K562 (cell line): Measurements from ENCODE around the gene CCKAR. TPM values are rescaled to one million over a fixed set of nuclear protein-coding genes. Genes with fewer than 3 reads are reported as not detected.

Experiments
- MTA1 ChIP-seq: fragments of 450-650 bp; IDR thresholded peaks from 2 replicates; pipeline ENCODE4 v1.6.1; 2017; ENCODE audit warnings: borderline replicate concordance
- RBFOX2 ChIP-seq: fragments of 200-400 bp; formaldehyde crosslinking; IDR thresholded peaks from 2 replicates; pipeline ENCODE4 v1.6.1; 2017; ENCODE audit warnings: low read depth, mild to moderate bottlenecking, low read length, moderate library complexity
- polyA plus RNA-seq, 8 experiments: library from polyadenylated mRNA; depleted of rRNA in 4 of 8; stranded (reverse) in 5 of 8; unstranded in 3 of 8; fragments of >200 nt; fragmentation: Nextera tagmentation in 2 of 8; fragmentation: Illumina TruSeq in 1 of 8; extraction: Ambion mirVana in 2 of 8; extraction: Trizol in 1 of 8; gene quantifications; 2 replicates each; pipeline versions ENCODE4 v1.2.1 to v1.2.3, GENCODE V29; 2011 to 2014; ENCODE audit warnings: inconsistent platforms in 1 of 8, missing spikeins in 1 of 8
- total RNA-seq, 7 experiments: library from RNA; depleted of rRNA in 6 of 7; stranded (reverse); fragments of >200 nt in 6 of 7; fragmentation: Illumina TruSeq in 2 of 7; extraction: Trizol in 2 of 7; gene quantifications; 2 replicates each; pipeline versions ENCODE4 v1.2.1 to v1.2.3, GENCODE V29; 2011 to 2021; ENCODE audit warnings: low replicate concordance in 1 of 7
- TF ChIP-seq, protein P1 (sequence below): fragments of 450-650 bp; IDR thresholded peaks from 2 replicates; pipeline ENCODE4 v1.6.1; 2016; ENCODE audit warnings: mild to moderate bottlenecking, moderate library complexity
- TF ChIP-seq, protein P2 (sequence below), 2 experiments: fragments of 450-650 bp in 1 of 2; sonication (generic) in 1 of 2; formaldehyde crosslinking in 1 of 2; IDR thresholded peaks in 1 of 2; conservative IDR thresholded peaks in 1 of 2; 2 replicates each; pipeline versions ENCODE4 v1.6.1 to v1.8.1; 2016 to 2023; ENCODE audit warnings: mild to moderate bottlenecking in 2 of 2, moderate library complexity in 2 of 2, inconsistent platforms in 1 of 2, missing genetic modification reagents in 1 of 2

Gene CCKAR
- total and polyA plus RNA-seq, 9 of the 15 experiments (the other 6 are each of a cell fraction or from before 2014, with no cell fraction given) = not detected

DNA sequence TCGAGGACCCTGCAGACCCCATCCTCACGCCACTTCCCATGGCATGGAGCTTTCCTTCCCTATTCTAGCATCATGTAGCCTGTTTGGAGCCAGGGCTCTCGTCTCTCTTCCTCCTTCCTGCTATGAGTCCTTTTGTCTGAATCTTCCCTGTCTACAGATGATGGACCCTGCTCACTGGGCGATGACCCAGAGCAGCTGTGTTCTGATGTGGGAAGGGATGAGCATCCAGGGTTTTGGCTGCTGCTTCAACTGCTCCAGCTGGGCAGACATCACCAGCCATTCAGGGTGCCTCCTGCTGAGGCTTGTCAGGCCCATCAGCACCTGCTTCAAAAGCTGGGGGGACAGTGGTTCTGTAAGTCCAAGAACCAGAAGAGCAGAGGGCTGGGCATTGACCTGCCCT lies 3.2 kb upstream of the CCKAR start (continued):
- TF ChIP-seq, protein P1, sequence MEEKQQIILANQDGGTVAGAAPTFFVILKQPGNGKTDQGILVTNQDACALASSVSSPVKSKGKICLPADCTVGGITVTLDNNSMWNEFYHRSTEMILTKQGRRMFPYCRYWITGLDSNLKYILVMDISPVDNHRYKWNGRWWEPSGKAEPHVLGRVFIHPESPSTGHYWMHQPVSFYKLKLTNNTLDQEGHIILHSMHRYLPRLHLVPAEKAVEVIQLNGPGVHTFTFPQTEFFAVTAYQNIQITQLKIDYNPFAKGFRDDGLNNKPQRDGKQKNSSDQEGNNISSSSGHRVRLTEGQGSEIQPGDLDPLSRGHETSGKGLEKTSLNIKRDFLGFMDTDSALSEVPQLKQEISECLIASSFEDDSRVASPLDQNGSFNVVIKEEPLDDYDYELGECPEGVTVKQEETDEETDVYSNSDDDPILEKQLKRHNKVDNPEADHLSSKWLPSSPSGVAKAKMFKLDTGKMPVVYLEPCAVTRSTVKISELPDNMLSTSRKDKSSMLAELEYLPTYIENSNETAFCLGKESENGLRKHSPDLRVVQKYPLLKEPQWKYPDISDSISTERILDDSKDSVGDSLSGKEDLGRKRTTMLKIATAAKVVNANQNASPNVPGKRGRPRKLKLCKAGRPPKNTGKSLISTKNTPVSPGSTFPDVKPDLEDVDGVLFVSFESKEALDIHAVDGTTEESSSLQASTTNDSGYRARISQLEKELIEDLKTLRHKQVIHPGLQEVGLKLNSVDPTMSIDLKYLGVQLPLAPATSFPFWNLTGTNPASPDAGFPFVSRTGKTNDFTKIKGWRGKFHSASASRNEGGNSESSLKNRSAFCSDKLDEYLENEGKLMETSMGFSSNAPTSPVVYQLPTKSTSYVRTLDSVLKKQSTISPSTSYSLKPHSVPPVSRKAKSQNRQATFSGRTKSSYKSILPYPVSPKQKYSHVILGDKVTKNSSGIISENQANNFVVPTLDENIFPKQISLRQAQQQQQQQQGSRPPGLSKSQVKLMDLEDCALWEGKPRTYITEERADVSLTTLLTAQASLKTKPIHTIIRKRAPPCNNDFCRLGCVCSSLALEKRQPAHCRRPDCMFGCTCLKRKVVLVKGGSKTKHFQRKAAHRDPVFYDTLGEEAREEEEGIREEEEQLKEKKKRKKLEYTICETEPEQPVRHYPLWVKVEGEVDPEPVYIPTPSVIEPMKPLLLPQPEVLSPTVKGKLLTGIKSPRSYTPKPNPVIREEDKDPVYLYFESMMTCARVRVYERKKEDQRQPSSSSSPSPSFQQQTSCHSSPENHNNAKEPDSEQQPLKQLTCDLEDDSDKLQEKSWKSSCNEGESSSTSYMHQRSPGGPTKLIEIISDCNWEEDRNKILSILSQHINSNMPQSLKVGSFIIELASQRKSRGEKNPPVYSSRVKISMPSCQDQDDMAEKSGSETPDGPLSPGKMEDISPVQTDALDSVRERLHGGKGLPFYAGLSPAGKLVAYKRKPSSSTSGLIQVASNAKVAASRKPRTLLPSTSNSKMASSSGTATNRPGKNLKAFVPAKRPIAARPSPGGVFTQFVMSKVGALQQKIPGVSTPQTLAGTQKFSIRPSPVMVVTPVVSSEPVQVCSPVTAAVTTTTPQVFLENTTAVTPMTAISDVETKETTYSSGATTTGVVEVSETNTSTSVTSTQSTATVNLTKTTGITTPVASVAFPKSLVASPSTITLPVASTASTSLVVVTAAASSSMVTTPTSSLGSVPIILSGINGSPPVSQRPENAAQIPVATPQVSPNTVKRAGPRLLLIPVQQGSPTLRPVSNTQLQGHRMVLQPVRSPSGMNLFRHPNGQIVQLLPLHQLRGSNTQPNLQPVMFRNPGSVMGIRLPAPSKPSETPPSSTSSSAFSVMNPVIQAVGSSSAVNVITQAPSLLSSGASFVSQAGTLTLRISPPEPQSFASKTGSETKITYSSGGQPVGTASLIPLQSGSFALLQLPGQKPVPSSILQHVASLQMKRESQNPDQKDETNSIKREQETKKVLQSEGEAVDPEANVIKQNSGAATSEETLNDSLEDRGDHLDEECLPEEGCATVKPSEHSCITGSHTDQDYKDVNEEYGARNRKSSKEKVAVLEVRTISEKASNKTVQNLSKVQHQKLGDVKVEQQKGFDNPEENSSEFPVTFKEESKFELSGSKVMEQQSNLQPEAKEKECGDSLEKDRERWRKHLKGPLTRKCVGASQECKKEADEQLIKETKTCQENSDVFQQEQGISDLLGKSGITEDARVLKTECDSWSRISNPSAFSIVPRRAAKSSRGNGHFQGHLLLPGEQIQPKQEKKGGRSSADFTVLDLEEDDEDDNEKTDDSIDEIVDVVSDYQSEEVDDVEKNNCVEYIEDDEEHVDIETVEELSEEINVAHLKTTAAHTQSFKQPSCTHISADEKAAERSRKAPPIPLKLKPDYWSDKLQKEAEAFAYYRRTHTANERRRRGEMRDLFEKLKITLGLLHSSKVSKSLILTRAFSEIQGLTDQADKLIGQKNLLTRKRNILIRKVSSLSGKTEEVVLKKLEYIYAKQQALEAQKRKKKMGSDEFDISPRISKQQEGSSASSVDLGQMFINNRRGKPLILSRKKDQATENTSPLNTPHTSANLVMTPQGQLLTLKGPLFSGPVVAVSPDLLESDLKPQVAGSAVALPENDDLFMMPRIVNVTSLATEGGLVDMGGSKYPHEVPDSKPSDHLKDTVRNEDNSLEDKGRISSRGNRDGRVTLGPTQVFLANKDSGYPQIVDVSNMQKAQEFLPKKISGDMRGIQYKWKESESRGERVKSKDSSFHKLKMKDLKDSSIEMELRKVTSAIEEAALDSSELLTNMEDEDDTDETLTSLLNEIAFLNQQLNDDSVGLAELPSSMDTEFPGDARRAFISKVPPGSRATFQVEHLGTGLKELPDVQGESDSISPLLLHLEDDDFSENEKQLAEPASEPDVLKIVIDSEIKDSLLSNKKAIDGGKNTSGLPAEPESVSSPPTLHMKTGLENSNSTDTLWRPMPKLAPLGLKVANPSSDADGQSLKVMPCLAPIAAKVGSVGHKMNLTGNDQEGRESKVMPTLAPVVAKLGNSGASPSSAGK = no peak
- TF ChIP-seq, protein P2, sequence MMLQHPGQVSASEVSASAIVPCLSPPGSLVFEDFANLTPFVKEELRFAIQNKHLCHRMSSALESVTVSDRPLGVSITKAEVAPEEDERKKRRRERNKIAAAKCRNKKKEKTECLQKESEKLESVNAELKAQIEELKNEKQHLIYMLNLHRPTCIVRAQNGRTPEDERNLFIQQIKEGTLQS (IDR thresholded peaks at IDR 0.05) = no peak
- TF ChIP-seq, protein P2 (CRISPR knock-in tag; conservative IDR thresholded peaks at IDR 0.05) = no peak
- TF ChIP-seq MTA1 (no peak), RBFOX2 (no peak)
